Tibial artery (tissue), 4 donors: ENCODE data around the gene PGBD2.

ENCODE experiments used
- DNase-seq, 2 donors: peaks; one replicate each; pipeline ENCODE4 v3.0.0-alpha.2; 2019
- H3K27ac ChIP-seq, 2 donors: fragments of 200-600 bp; sonication (generic) in 1 of 2; 1 replicate in 1 of 2; 2 replicates in 1 of 2; pipeline ENCODE4 v1.5.1; 2018 to 2019; ENCODE audit warnings: mild to moderate bottlenecking in 1 of 2
- H3K27me3 ChIP-seq, 2 donors: fragments of 200-600 bp; sonication (generic) in 1 of 2; one replicate each; pipeline versions ENCODE4 v1.5.1 to v1.6.0; 2016 to 2019
- H3K36me3 ChIP-seq, 3 donors: fragments of 200-600 bp; sonication (generic) in 2 of 3; one replicate each; pipeline ENCODE4 v1.5.1; 2016 to 2019; ENCODE audit warnings: mild to moderate bottlenecking in 2 of 3
- H3K4me1 ChIP-seq, 4 donors: fragments of 200-600 bp; sonication (generic) in 2 of 4; 1 replicate in 3 of 4; 2 replicates in 1 of 4; pipeline ENCODE4 v1.5.1; 2016 to 2019
- H3K4me3 ChIP-seq, 2 donors: fragments of 200-600 bp; sonication (generic) in 1 of 2; 1 replicate in 1 of 2; 2 replicates in 1 of 2; pipeline ENCODE4 v1.5.1; 2018 to 2019; ENCODE audit warnings: mild to moderate bottlenecking in 2 of 2
- H3K9me3 ChIP-seq, 3 donors: fragments of 200-600 bp; sonication (generic) in 1 of 3; one replicate each; pipeline ENCODE4 v1.5.1; 2016 to 2019
- CTCF ChIP-seq, 2 experiments: fragments of 200-600 bp in 1 of 2; fragments of 450-650 bp in 1 of 2; IDR thresholded peaks; one replicate each; pipeline ENCODE4 v1.5.1; 2017 to 2019; ENCODE audit warnings: antibody characterized with exemption in 2 of 2, mild to moderate bottlenecking in 1 of 2, moderate library complexity in 1 of 2
- intact Hi-C: fragments of 100-400 bp; cut with DNase I; formaldehyde crosslinking; loops from one replicate; pipeline ENCODE4 v1.15.0; 2023; ENCODE audit warnings: low total_unique reads

PGBD2 gene

GRCh38 chr1:248904437-248905216 lies 1.4 kb upstream of the PGBD2 start:
- intact Hi-C loops: no loop called here
- Histone ChIP-seq H3K4me1 (peaks cover 0 to 13% (median 5%) of the 10 kb centered on the region in 4 donors), H3K27ac (no peak overlapping the region), H3K27me3 (no peaks in the 10 kb centered on the region), H3K4me3 (no peak overlapping the region), H3K9me3 (no peaks in the 10 kb centered on the region), H3K36me3 (no peaks in the 10 kb centered on the region)
- no peak for DNase-seq
- TF ChIP-seq CTCF (IDR thresholded peaks at IDR 0.05): no peak

- Histone ChIP-seq H3K27me3 (no peaks in the 10 kb centered on the region), H3K27ac (peak overlapping the region; percentile 78 to 90), H3K36me3 (no peaks in the 10 kb centered on the region), H3K9me3 (no peaks in the 10 kb centered on the region), H3K4me1 (peaks cover 0 to 13% (median 5%) of the 10 kb centered on the region in 4 donors), H3K4me3 (peak overlapping the region; percentile 56 to 79)
- intact Hi-C loops: no loop called here
- DNase-seq: no peak
- TF ChIP-seq CTCF (IDR thresholded peaks at IDR 0.05): no peak
These were observed 400 bp upstream of the PGBD2 start for GRCh38 chr1:248905662-248906008.

DNA sequence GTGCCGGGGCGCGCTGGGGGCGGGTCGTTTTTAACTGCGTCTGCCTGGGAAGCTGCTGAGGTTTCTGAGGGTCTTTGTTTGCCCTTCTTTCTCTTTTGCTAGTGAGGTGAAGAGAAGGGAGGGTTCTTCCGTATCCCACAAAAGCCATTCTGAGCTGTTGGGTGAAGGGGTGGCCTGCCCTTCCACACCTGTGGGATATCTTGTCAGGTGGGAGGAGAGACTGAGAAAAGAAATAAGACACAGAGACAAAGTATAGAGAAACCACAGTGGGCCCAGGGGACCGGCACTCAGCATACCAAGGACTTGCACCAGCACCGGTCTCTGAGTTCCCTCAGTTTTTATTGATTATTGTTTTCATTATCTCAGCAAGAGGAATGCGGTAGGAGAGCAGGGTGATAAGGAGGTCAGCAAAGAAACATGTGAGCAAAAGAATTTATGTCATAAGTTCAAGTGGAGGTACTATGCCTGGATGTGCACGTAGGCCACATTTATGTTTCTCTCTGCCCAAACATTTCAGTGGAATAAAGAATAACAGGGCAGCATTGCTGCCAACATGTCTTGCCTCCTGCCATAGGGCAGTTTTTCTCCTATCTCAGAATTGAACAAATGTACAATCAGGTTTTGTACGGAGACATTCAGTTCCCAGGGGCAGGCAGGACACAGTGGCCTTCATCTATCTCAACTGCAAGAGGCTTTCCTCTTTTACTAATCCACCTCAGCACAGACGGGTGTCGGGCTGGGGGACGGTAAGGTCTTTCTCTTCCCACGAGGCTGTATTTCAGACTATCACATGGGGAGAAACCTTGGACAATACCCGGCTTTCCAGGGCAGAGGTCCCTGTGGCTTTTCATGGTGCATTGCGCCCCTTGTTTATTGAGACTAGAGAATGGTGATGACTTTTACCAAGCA lies 972 bp downstream of the PGBD2 start:
- DNase-seq: no peak
- intact Hi-C loops: no loop called here
- no peak for TF ChIP-seq CTCF (IDR thresholded peaks at IDR 0.05)
- Histone ChIP-seq H3K4me3 (peak overlapping the region; percentile 56 to 79), H3K36me3 (no peaks in the 10 kb centered on the region), H3K27me3 (no peaks in the 10 kb centered on the region), H3K4me1 (peaks cover 0 to 13% (median 5%) of the 10 kb centered on the region in 4 donors), H3K9me3 (no peaks in the 10 kb centered on the region), H3K27ac (peak overlapping the region; percentile 78 to 90)

GRCh38 chr1:248910761-248911160 lies 4.7 kb downstream of the PGBD2 start:
- Histone ChIP-seq H3K36me3 (peaks cover 12 to 21% (median 19%) of the 10 kb centered on the region in 3 donors), H3K9me3 (no peaks in the 10 kb centered on the region), H3K27me3 (no peaks in the 10 kb centered on the region), H3K4me1 (peaks cover 0 to 12% (median 5%) of the 10 kb centered on the region in 4 donors), H3K4me3 (no peak overlapping the region), H3K27ac (no peak overlapping the region)
- no peak for DNase-seq
- intact Hi-C loops: no loop called here
- TF ChIP-seq CTCF (IDR thresholded peaks at IDR 0.05): no peak

DNA sequence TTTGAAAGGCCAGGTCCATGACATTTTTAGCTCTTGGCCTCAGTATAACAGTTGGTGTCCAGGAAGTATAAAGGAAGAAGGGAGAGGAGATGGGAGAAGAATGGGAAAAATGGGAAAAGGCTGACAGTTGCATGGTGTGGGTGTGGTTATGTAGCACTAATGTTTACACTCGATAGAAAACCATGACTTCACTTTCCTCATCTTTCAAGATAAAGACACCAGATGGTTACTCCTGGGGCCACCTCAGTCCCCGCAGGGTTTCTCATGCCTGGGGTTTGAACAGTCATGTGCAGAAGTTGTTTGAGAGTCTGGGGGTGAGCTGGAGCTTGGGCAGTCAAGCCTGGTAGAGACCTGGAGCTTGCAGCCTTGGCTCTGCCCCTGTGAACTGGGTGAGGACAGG lies 7.9 kb downstream of the PGBD2 start:
- H3K9me3 ChIP-seq: no peaks in the 10 kb centered on the region
- no peak overlapping the region for H3K4me3 ChIP-seq
- no peak for DNase-seq
- intact Hi-C loops: no loop called here
- TF ChIP-seq CTCF (IDR thresholded peaks at IDR 0.05): no peak
- no peak overlapping the region for H3K27ac ChIP-seq
- H3K4me1 ChIP-seq: no peaks in the 10 kb centered on the region
- H3K27me3 ChIP-seq: no peaks in the 10 kb centered on the region
- peaks cover 36 to 53% (median 48%) of the 10 kb centered on the region in 3 donors for H3K36me3 ChIP-seq
